GM12878 (cell line): ENCODE results near the gene RHOC.

Experiments
- CHD1 ChIP-seq: IDR thresholded peaks from 2 replicates; pipeline ENCODE4 v1.6.1; 2012; ENCODE audit warnings: low read depth, low read length, improper control_type of control experiment
- CHD2 ChIP-seq: IDR thresholded peaks from 2 replicates; pipeline ENCODE4 v1.6.1; 2011; ENCODE audit warnings: low read depth, low read length, improper control_type of control experiment, borderline replicate concordance
- EZH2 ChIP-seq: IDR thresholded peaks from 2 replicates; pipeline ENCODE4 v1.6.1; 2012; ENCODE audit warnings: low read depth, mild to moderate bottlenecking, control low read depth, inconsistent platforms, low read length, borderline replicate concordance; ENCODE audit not compliant: control insufficient read depth
- KDM1A ChIP-seq: fragments of 200-600 bp; sonication (generic); IDR thresholded peaks from 2 replicates; pipeline ENCODE4 v1.6.1; 2016; ENCODE audit warnings: borderline replicate concordance
- POLR2A ChIP-seq: IDR thresholded peaks from 2 replicates; pipeline ENCODE4 v1.6.1; 2011; ENCODE audit warnings: low read depth, mild to moderate bottlenecking, low read length
- POLR2AphosphoS5 ChIP-seq: IDR thresholded peaks from 2 replicates; pipeline ENCODE4 v1.6.1; 2011; ENCODE audit warnings: mild to moderate bottlenecking, low read length, inconsistent platforms
- RCOR1 ChIP-seq: conservative IDR thresholded peaks from 2 replicates; pipeline ENCODE4 v1.6.1; 2012; ENCODE audit warnings: low read depth, low read length, improper control_type of control experiment
- SMAD1 ChIP-seq: fragments of 450-650 bp; IDR thresholded peaks from 2 replicates; pipeline ENCODE4 v1.6.1; 2018; ENCODE audit warnings: mild to moderate bottlenecking, low read depth; ENCODE audit not compliant: partially characterized antibody
- SP1 ChIP-seq: IDR thresholded peaks from one replicate; pipeline ENCODE4 v1.6.1; 2011; ENCODE audit warnings: low read depth, low read length
- TAF1 ChIP-seq: IDR thresholded peaks from 2 replicates; pipeline ENCODE4 v1.6.1; 2011; ENCODE audit warnings: mild to moderate bottlenecking, low read depth, low read length, borderline replicate concordance
- TF ChIP-seq, protein P1 (sequence below), 3 experiments: IDR thresholded peaks in 2 of 3; conservative IDR thresholded peaks in 1 of 3; 2 replicates each; pipeline ENCODE4 v1.5.1; 2011; ENCODE audit warnings: low read depth in 3 of 3, low read length in 3 of 3, mild to moderate bottlenecking in 3 of 3, control low read depth in 2 of 3, moderate library complexity in 2 of 3, inconsistent platforms in 1 of 3, mixed read lengths in 1 of 3; ENCODE audit not compliant: control insufficient read depth in 2 of 3, insufficient read depth in 1 of 3; ENCODE audit errors: extremely low read depth in 1 of 3
- TF ChIP-seq, protein P2 (sequence below): fragments of 450-650 bp; IDR thresholded peaks from 2 replicates; pipeline ENCODE4 v1.6.1; 2017; ENCODE audit warnings: antibody characterized with exemption, mild to moderate bottlenecking, moderate library complexity
- TF ChIP-seq, protein P3 (sequence below): IDR thresholded peaks from 2 replicates; pipeline ENCODE4 v1.6.1; 2012; ENCODE audit warnings: low read length, inconsistent platforms
- TF ChIP-seq, protein P4 (sequence below): fragments of 450-650 bp; IDR thresholded peaks from 2 replicates; pipeline ENCODE4 v1.6.1; 2018; ENCODE audit warnings: borderline replicate concordance, mild to moderate bottlenecking; ENCODE audit not compliant: partially characterized antibody

DNA sequence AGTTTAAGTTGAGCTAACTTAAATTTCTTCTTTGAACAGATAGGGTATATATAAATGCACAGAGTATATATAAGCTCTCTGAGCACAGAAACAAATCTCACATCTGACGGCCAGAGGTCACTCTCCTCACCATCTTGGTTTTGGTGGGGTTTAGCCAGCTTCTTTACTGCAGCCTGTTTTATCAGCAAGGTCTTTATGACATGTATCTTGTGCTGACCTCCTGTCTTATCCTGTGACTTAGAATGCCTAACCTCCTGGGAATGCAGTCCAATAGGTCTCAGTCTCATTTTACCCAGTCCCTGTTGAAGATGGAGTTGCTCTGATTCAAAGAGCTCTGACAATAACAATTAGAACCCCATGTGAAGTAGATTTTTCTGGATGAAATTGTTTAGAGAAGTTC, 34.1 kb downstream of the RHOC start:
- TF ChIP-seq EZH2 (no peak), TAF1 (no peak), POLR2A (no peak), RCOR1 (no peak), POLR2AphosphoS5 (no peak), CHD2 (no peak), SMAD1 (no peak), CHD1 (no peak), SP1 (no peak), KDM1A (no peak)
- TF ChIP-seq, protein P1, sequence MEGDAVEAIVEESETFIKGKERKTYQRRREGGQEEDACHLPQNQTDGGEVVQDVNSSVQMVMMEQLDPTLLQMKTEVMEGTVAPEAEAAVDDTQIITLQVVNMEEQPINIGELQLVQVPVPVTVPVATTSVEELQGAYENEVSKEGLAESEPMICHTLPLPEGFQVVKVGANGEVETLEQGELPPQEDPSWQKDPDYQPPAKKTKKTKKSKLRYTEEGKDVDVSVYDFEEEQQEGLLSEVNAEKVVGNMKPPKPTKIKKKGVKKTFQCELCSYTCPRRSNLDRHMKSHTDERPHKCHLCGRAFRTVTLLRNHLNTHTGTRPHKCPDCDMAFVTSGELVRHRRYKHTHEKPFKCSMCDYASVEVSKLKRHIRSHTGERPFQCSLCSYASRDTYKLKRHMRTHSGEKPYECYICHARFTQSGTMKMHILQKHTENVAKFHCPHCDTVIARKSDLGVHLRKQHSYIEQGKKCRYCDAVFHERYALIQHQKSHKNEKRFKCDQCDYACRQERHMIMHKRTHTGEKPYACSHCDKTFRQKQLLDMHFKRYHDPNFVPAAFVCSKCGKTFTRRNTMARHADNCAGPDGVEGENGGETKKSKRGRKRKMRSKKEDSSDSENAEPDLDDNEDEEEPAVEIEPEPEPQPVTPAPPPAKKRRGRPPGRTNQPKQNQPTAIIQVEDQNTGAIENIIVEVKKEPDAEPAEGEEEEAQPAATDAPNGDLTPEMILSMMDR (IDR thresholded peaks at IDR 0.05 in 2 of 3, conservative IDR thresholded peaks at IDR 0.05 in 1 of 3; ENCODE audit: control insufficient read depth in 2 of 3, extremely low read depth in 1 of 3, insufficient read depth in 1 of 3, low read depth in 3 of 3, low read length in 3 of 3), result no peak
- TF ChIP-seq, protein P2, sequence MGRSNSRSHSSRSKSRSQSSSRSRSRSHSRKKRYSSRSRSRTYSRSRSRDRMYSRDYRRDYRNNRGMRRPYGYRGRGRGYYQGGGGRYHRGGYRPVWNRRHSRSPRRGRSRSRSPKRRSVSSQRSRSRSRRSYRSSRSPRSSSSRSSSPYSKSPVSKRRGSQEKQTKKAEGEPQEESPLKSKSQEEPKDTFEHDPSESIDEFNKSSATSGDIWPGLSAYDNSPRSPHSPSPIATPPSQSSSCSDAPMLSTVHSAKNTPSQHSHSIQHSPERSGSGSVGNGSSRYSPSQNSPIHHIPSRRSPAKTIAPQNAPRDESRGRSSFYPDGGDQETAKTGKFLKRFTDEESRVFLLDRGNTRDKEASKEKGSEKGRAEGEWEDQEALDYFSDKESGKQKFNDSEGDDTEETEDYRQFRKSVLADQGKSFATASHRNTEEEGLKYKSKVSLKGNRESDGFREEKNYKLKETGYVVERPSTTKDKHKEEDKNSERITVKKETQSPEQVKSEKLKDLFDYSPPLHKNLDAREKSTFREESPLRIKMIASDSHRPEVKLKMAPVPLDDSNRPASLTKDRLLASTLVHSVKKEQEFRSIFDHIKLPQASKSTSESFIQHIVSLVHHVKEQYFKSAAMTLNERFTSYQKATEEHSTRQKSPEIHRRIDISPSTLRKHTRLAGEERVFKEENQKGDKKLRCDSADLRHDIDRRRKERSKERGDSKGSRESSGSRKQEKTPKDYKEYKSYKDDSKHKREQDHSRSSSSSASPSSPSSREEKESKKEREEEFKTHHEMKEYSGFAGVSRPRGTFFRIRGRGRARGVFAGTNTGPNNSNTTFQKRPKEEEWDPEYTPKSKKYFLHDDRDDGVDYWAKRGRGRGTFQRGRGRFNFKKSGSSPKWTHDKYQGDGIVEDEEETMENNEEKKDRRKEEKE, result no peak
- TF ChIP-seq, protein P3, sequence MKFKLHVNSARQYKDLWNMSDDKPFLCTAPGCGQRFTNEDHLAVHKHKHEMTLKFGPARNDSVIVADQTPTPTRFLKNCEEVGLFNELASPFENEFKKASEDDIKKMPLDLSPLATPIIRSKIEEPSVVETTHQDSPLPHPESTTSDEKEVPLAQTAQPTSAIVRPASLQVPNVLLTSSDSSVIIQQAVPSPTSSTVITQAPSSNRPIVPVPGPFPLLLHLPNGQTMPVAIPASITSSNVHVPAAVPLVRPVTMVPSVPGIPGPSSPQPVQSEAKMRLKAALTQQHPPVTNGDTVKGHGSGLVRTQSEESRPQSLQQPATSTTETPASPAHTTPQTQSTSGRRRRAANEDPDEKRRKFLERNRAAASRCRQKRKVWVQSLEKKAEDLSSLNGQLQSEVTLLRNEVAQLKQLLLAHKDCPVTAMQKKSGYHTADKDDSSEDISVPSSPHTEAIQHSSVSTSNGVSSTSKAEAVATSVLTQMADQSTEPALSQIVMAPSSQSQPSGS, result no peak
- TF ChIP-seq, protein P4, sequence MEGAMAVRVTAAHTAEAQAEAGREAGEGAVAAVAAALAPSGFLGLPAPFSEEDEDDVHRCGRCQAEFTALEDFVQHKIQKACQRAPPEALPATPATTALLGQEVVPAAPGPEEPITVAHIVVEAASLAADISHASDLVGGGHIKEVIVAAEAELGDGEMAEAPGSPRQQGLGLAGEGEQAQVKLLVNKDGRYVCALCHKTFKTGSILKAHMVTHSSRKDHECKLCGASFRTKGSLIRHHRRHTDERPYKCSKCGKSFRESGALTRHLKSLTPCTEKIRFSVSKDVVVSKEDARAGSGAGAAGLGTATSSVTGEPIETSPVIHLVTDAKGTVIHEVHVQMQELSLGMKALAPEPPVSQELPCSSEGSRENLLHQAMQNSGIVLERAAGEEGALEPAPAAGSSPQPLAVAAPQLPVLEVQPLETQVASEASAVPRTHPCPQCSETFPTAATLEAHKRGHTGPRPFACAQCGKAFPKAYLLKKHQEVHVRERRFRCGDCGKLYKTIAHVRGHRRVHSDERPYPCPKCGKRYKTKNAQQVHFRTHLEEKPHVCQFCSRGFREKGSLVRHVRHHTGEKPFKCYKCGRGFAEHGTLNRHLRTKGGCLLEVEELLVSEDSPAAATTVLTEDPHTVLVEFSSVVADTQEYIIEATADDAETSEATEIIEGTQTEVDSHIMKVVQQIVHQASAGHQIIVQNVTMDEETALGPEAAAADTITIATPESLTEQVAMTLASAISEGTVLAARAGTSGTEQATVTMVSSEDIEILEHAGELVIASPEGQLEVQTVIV, result no peak
